Lower lobe of right lung (tissue), 2 donors: ENCODE measurements around the gene ECI2. TPM values are rescaled to one million over a fixed set of nuclear protein-coding genes. Genes with fewer than 3 reads are reported as not detected.

Source experiments
- ATAC-seq, 2 donors: fragments of 200-7000 bp; cut with Tn5 transposase; one replicate each; pipeline ENCODE4 v1.9.1; 2020 to 2022; ENCODE audit warnings: mild to moderate bottlenecking in 2 of 2, moderate library complexity in 2 of 2
- DNase-seq: peaks from one replicate; pipeline ENCODE4 v3.0.0-alpha.2; 2020
- H3K27ac ChIP-seq: fragments of 200-600 bp; one replicate; pipeline ENCODE4 v1.8.0; 2022
- H3K27me3 ChIP-seq: fragments of 200-600 bp; one replicate; pipeline ENCODE4 v1.8.0; 2022; ENCODE audit warnings: low read depth
- H3K36me3 ChIP-seq: fragments of 200-600 bp; one replicate; pipeline ENCODE4 v1.8.0; 2022; ENCODE audit warnings: mild to moderate bottlenecking
- H3K4me1 ChIP-seq: fragments of 200-600 bp; one replicate; pipeline ENCODE4 v1.8.0; 2022
- H3K4me3 ChIP-seq: fragments of 200-600 bp; one replicate; pipeline ENCODE4 v1.8.0; 2022; ENCODE audit warnings: mild to moderate bottlenecking
- H3K9me3 ChIP-seq: fragments of 200-600 bp; one replicate; pipeline ENCODE4 v1.8.0; 2022
- intact Hi-C: fragments of 100-400 bp; cut with DNase I; formaldehyde crosslinking; loops from one replicate; pipeline ENCODE4 v1.11.0; 2022
- total RNA-seq: library from RNA; stranded (reverse); fragmentation: NEBNext Ultra II Directional; extraction: Animal tissue kit (Norgen Biotek cat#: 25700); gene quantifications from one replicate; pipeline ENCODE4 v1.2.1, GENCODE V29; 2021
- TF ChIP-seq, protein P1 (sequence below): fragments of 200-600 bp; IDR thresholded peaks from one replicate; pipeline ENCODE4 v1.8.0; 2022; ENCODE audit warnings: antibody characterized with exemption, mild to moderate bottlenecking
- donor health status: DM: no; HTN: yes; CAD: no; lungs with severe emphysema.

Gene ECI2
- total RNA-seq, 1 donor from 2014 or later: 40.2 TPM

DNA sequence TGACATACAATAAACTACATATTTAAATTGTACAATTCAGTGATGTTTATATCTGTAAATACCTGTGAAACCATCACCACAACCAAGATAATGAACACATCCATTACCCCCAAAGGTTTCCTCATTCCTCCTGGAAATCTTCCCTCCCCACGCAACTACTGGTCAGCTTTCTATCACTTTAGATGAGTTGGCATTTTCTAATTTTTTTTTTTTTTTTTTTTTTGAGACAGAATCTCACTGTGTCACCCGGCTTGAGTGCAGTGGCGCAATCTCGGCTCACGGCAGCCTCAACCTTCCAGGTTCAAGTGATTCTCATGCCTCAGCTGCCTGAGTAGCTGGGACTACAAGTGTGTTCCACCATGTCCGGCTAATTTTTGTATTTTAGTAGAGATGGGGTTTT, 31.7 kb upstream of the ECI2 start:
- no peak overlapping the region for H3K4me3 ChIP-seq
- intact Hi-C loops: no loop called here
- no peaks in the 10 kb centered on the region for H3K36me3 ChIP-seq
- TF ChIP-seq, protein P1, sequence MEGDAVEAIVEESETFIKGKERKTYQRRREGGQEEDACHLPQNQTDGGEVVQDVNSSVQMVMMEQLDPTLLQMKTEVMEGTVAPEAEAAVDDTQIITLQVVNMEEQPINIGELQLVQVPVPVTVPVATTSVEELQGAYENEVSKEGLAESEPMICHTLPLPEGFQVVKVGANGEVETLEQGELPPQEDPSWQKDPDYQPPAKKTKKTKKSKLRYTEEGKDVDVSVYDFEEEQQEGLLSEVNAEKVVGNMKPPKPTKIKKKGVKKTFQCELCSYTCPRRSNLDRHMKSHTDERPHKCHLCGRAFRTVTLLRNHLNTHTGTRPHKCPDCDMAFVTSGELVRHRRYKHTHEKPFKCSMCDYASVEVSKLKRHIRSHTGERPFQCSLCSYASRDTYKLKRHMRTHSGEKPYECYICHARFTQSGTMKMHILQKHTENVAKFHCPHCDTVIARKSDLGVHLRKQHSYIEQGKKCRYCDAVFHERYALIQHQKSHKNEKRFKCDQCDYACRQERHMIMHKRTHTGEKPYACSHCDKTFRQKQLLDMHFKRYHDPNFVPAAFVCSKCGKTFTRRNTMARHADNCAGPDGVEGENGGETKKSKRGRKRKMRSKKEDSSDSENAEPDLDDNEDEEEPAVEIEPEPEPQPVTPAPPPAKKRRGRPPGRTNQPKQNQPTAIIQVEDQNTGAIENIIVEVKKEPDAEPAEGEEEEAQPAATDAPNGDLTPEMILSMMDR: no peak
- H3K9me3 ChIP-seq: no peaks in the 10 kb centered on the region
- no peaks in the 10 kb centered on the region for H3K27me3 ChIP-seq
- no peak for DNase-seq
- no peak overlapping the region for H3K27ac ChIP-seq
- no peak for ATAC-seq
- H3K4me1 ChIP-seq: no peaks in the 10 kb centered on the region

- H3K4me1 ChIP-seq: no peaks in the 10 kb centered on the region
- ATAC-seq: no peak
- DNase-seq: no peak
- H3K27ac ChIP-seq: no peak overlapping the region
- no peaks in the 10 kb centered on the region for H3K9me3 ChIP-seq
- no peaks in the 10 kb centered on the region for H3K36me3 ChIP-seq
- intact Hi-C loops: no loop called here
- TF ChIP-seq, protein P1: no peak
- no peaks in the 10 kb centered on the region for H3K27me3 ChIP-seq
- H3K4me3 ChIP-seq: no peak overlapping the region
Measured at GRCh38 chr6:4164456-4164855, 29.1 kb upstream of the ECI2 start.

DNA sequence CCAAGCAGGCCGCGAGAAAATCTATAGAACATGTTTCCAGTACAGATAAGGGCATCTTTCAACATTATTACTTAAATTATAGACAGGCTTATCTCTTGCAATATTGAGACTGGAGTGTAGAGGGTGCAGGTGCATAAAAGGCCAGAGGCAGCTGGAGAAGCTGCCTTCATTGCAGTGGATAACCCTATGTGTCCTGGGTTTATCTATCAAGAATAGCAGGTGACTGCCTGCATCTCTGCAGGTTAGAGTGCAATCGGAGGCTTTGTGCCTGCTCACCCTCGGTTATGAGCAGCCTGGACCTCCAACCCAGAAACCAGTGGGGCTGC, 28.7 kb upstream of the ECI2 start:
- DNase-seq (no peak), ATAC-seq (no peak)
- Histone ChIP-seq H3K4me3 (no peak overlapping the region), H3K4me1 (no peaks in the 10 kb centered on the region), H3K36me3 (no peaks in the 10 kb centered on the region), H3K9me3 (no peaks in the 10 kb centered on the region), H3K27ac (no peak overlapping the region), H3K27me3 (no peaks in the 10 kb centered on the region)
- intact Hi-C loops: no loop called here
- TF ChIP-seq, protein P1: no peak

- Histone ChIP-seq H3K27ac (no peak overlapping the region), H3K4me3 (no peak overlapping the region), H3K27me3 (no peaks in the 10 kb centered on the region), H3K36me3 (no peaks in the 10 kb centered on the region), H3K4me1 (no peaks in the 10 kb centered on the region), H3K9me3 (no peaks in the 10 kb centered on the region)
- ATAC-seq: no peak
- TF ChIP-seq, protein P1: no peak
- no peak for DNase-seq
- intact Hi-C loops: no loop called here
Measured at GRCh38 chr6:4163408-4164116, 28.2 kb upstream of the ECI2 start.

GRCh38 chr6:4162370-4162769, 27.0 kb upstream of the ECI2 start:
- intact Hi-C loops: no loop called here
- no peaks in the 10 kb centered on the region for H3K27me3 ChIP-seq
- H3K36me3 ChIP-seq: no peaks in the 10 kb centered on the region
- no peaks in the 10 kb centered on the region for H3K9me3 ChIP-seq
- no peak overlapping the region for H3K27ac ChIP-seq
- no peak overlapping the region for H3K4me3 ChIP-seq
- DNase-seq (no peak), ATAC-seq (no peak)
- no peaks in the 10 kb centered on the region for H3K4me1 ChIP-seq
- TF ChIP-seq, protein P1: no peak
